AG09309 (cell line): ENCODE measurements around the gene WDR19.

Experiments used
- DNase-seq: peaks from one replicate; pipeline ENCODE4 v3.0.0-alpha.2; 2010; ENCODE audit warnings: low read depth
- H3K4me3 ChIP-seq: 2 replicates; pipeline ENCODE4 v1.5.1; 2011; ENCODE audit warnings: mild to moderate bottlenecking, low read depth, low read length, moderate library complexity; ENCODE audit not compliant: control insufficient read depth
- CTCF ChIP-seq: IDR thresholded peaks from 2 replicates; pipeline ENCODE4 v1.5.1; 2011; ENCODE audit warnings: mild to moderate bottlenecking, low read depth, low read length, inconsistent platforms; ENCODE audit not compliant: insufficient read depth, control insufficient read depth; ENCODE audit errors: missing control alignments

Gene WDR19

GRCh38 chr4:39320381-39321115 is 138.2 kb downstream of the WDR19 start:
- TF ChIP-seq CTCF: no peak
- no peak overlapping the region for H3K4me3 ChIP-seq
- DNase-seq: no peak

GRCh38 chr4:39323821-39324220 is 141.5 kb downstream of the WDR19 start:
- no peak overlapping the region for H3K4me3 ChIP-seq
- no peak for TF ChIP-seq CTCF
- no peak for DNase-seq

GRCh38 chr4:39324446-39324845 is 142.1 kb downstream of the WDR19 start:
- no peak for DNase-seq
- no peak overlapping the region for H3K4me3 ChIP-seq
- no peak for TF ChIP-seq CTCF

GRCh38 chr4:39324897-39325613 is 142.7 kb downstream of the WDR19 start:
- no peak for TF ChIP-seq CTCF
- H3K4me3 ChIP-seq: no peak overlapping the region
- DNase-seq: no peak

GRCh38 chr4:39326468-39326977 is 144.2 kb downstream of the WDR19 start:
- no peak overlapping the region for H3K4me3 ChIP-seq
- DNase-seq: no peak
- TF ChIP-seq CTCF: no peak

GRCh38 chr4:39330353-39330752 is 148.0 kb downstream of the WDR19 start:
- no peak overlapping the region for H3K4me3 ChIP-seq
- no peak for TF ChIP-seq CTCF
- DNase-seq: no peak
